ENCODE results near the gene ALAD. TPM values are rescaled to one million over a fixed set of nuclear protein-coding genes. Genes with fewer than 3 reads are reported as not detected.

ALAD gene
- total and polyA plus RNA-seq, 2 donors (not counting 1 experiment from before 2014, with no cell fraction given) = 13.1 to 42.1 TPM

- H3K79me2 ChIP-seq (ENCODE audit: control insufficient read depth, insufficient read depth, low read length) = no peaks in the 10 kb centered on the region
- H3K27me3 ChIP-seq (ENCODE audit: control insufficient read depth, insufficient read depth, low read length) = peaks cover 13% of the 10 kb centered on the region
- H4K20me1 ChIP-seq (ENCODE audit: control insufficient read depth, extremely low read depth, insufficient read depth, low read length) = no peaks in the 10 kb centered on the region
- no peak overlapping the region for H3K9ac ChIP-seq (ENCODE audit: insufficient read depth, low read length)
- peaks cover 3% of the 10 kb centered on the region for H3K4me1 ChIP-seq (ENCODE audit: control insufficient read depth, extremely low read depth, insufficient read depth, low read length)
- H3K9me3 ChIP-seq (ENCODE audit: control insufficient read depth, insufficient read depth, low read depth, low read length) = no peaks in the 10 kb centered on the region
- H3K27ac ChIP-seq (ENCODE audit: insufficient read depth, low read length) = no peak overlapping the region
- TF ChIP-seq EZH2 (IDR thresholded peaks at IDR 0.05; ENCODE audit: low read length, missing control alignments) = no peak
- no peak for TF ChIP-seq CTCF (conservative IDR thresholded peaks at IDR 0.05 in 1 of 2, IDR thresholded peaks at IDR 0.05 in 1 of 2; ENCODE audit: low read depth in 1 of 2, low read length in 2 of 2)
- H2AFZ ChIP-seq (ENCODE audit: low read length) = no peak overlapping the region
- H3K4me2 ChIP-seq (ENCODE audit: extremely low read depth, insufficient read depth, low read length) = no peak overlapping the region
- no peaks in the 10 kb centered on the region for H3K36me3 ChIP-seq (ENCODE audit: control insufficient read depth, insufficient read depth, low read length)
- H3K4me3 ChIP-seq (replicated peaks in 1 of 4; ENCODE audit: control extremely low read depth in 1 of 4, insufficient read depth in 1 of 4, low read depth in 3 of 4, low read length in 4 of 4) = no peak overlapping the region
- DNase-seq (ENCODE audit: low read depth in 2 of 2) = no peak
Measured at GRCh38 chr9:113359385-113359784, 41.7 kb downstream of the ALAD start.

DNA sequence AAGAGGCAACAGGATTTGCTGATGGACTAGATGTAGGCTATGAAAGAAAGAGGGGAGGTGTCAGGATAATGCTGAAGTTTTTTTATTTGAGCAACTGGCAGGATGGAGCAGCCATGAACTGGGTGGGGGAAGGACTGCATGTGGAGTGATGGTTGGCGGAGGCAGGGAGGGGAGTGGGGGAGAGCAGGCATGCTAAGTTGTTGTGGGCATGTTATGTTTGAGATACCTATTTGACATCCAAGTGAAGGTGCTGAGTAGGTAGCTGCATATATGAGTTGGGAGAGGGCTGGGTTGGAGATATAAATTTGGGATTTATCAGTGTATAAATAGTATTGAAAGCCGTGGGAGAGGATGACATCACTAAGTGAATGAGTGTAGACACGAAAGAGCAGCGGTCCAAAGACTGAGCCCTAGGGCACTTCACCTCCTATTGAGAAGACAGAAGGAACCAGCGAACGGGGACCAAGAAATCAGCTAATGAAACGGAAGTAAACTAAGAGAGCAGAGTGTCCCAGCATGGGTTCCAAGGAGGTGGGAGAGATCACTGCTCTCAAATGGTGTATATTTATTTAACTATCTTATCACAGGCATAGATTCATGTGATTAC is 44.3 kb downstream of the ALAD start:
- Histone ChIP-seq H4K20me1 (ENCODE audit: control insufficient read depth, extremely low read depth, insufficient read depth, low read length) (no peaks in the 10 kb centered on the region), H3K36me3 (ENCODE audit: control insufficient read depth, insufficient read depth, low read length) (no peaks in the 10 kb centered on the region), H3K4me1 (ENCODE audit: control insufficient read depth, extremely low read depth, insufficient read depth, low read length) (peaks cover 3% of the 10 kb centered on the region), H3K9ac (ENCODE audit: insufficient read depth, low read length) (no peak overlapping the region), H3K27me3 (ENCODE audit: control insufficient read depth, insufficient read depth, low read length) (peaks cover 22% of the 10 kb centered on the region), H3K4me2 (ENCODE audit: extremely low read depth, insufficient read depth, low read length) (no peak overlapping the region), H3K9me3 (ENCODE audit: control insufficient read depth, insufficient read depth, low read depth, low read length) (no peaks in the 10 kb centered on the region), H2AFZ (ENCODE audit: low read length) (no peak overlapping the region), H3K27ac (ENCODE audit: insufficient read depth, low read length) (no peak overlapping the region), H3K79me2 (ENCODE audit: control insufficient read depth, insufficient read depth, low read length) (no peaks in the 10 kb centered on the region), H3K4me3 (replicated peaks in 1 of 4; ENCODE audit: control extremely low read depth in 1 of 4, insufficient read depth in 1 of 4, low read depth in 3 of 4, low read length in 4 of 4) (no peak overlapping the region)
- DNase-seq (ENCODE audit: low read depth in 2 of 2) = no peak
- TF ChIP-seq EZH2 (IDR thresholded peaks at IDR 0.05; ENCODE audit: low read length, missing control alignments) (no peak), CTCF (conservative IDR thresholded peaks at IDR 0.05 in 1 of 2, IDR thresholded peaks at IDR 0.05 in 1 of 2; ENCODE audit: low read depth in 1 of 2, low read length in 2 of 2) (no peak)

DNA sequence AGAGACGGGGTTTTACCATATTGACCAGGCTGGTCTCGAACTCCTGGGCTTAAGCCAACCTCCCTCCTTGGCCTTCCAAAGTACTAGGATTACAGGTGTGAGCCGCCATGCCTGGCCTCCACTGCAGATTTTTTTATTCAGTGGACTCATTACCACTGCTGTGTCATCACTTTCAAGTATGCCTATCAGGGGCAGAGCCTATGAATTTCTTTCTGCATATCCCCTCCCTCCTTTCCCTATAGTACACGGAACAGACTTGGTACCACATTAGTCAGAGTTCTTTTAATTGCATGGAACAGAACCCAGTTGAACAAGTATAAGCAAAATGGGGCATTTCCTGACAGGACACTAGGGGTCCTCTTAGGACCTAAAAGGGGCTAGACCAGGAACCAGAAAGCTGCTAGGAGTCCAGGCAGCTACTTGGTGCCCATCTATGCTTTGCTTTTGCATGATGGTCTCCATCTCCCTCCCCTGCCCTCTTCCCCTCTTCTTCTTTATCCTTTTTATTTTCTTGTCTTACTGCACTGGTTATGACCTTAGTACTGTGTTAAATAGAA is 46.0 kb downstream of the ALAD start:
- no peak overlapping the region for H3K4me3 ChIP-seq (replicated peaks in 1 of 4; ENCODE audit: control extremely low read depth in 1 of 4, insufficient read depth in 1 of 4, low read depth in 3 of 4, low read length in 4 of 4)
- no peak overlapping the region for H3K27ac ChIP-seq (ENCODE audit: insufficient read depth, low read length)
- no peak overlapping the region for H2AFZ ChIP-seq (ENCODE audit: low read length)
- no peaks in the 10 kb centered on the region for H3K9me3 ChIP-seq (ENCODE audit: control insufficient read depth, insufficient read depth, low read depth, low read length)
- H3K79me2 ChIP-seq (ENCODE audit: control insufficient read depth, insufficient read depth, low read length) = no peaks in the 10 kb centered on the region
- TF ChIP-seq CTCF (conservative IDR thresholded peaks at IDR 0.05 in 1 of 2, IDR thresholded peaks at IDR 0.05 in 1 of 2; ENCODE audit: low read depth in 1 of 2, low read length in 2 of 2) (peak; percentile 23 to 30), EZH2 (IDR thresholded peaks at IDR 0.05; ENCODE audit: low read length, missing control alignments) (no peak)
- H4K20me1 ChIP-seq (ENCODE audit: control insufficient read depth, extremely low read depth, insufficient read depth, low read length) = no peaks in the 10 kb centered on the region
- no peaks in the 10 kb centered on the region for H3K4me1 ChIP-seq (ENCODE audit: control insufficient read depth, extremely low read depth, insufficient read depth, low read length)
- no peak overlapping the region for H3K9ac ChIP-seq (ENCODE audit: insufficient read depth, low read length)
- peaks cover 37% of the 10 kb centered on the region for H3K27me3 ChIP-seq (ENCODE audit: control insufficient read depth, insufficient read depth, low read length)
- DNase-seq (ENCODE audit: low read depth in 2 of 2) = peak in 1 of 2 donors; percentile 27
- H3K36me3 ChIP-seq (ENCODE audit: control insufficient read depth, insufficient read depth, low read length) = no peaks in the 10 kb centered on the region
- no peak overlapping the region for H3K4me2 ChIP-seq (ENCODE audit: extremely low read depth, insufficient read depth, low read length)

All from fibroblast of lung (primary cell).